ENCODE data around the gene GIMD1. TPM values are rescaled to one million over a fixed set of nuclear protein-coding genes. Genes with fewer than 3 reads are reported as not detected.

GIMD1 gene
- total and polyA plus RNA-seq, 3 donors from 2014 or later, result not detected

- Histone ChIP-seq H3K36me3 (ENCODE audit: low read depth, missing control alignments) (no peaks in the 10 kb centered on the region), H3K9me3 (no peaks in the 10 kb centered on the region), H3K27me3 (no peaks in the 10 kb centered on the region), H3K4me3 (no peak overlapping the region), H3K27ac (no peak overlapping the region), H3K4me1 (peaks cover 15% of the 10 kb centered on the region)
- WGBS, 2 donors, result 82 to 98% methylated on average over 1 of the region's 1 CpG
- no peak for DNase-seq
- TF ChIP-seq CTCF (IDR thresholded peaks at IDR 0.05), result no peak
- TF ChIP-seq POLR2A (IDR thresholded peaks at IDR 0.05), result no peak
- intact Hi-C loops (cut with DNase I; ENCODE audit: low total_unique reads), result no loop called here
These were observed 48.3 kb downstream of the GIMD1 start for GRCh38 chr4:106320235-106320634.

GRCh38 chr4:106318511-106318910 is 50.1 kb downstream of the GIMD1 start:
- H3K27me3 ChIP-seq, result no peaks in the 10 kb centered on the region
- intact Hi-C loops (cut with DNase I; ENCODE audit: low total_unique reads), result no loop called here
- TF ChIP-seq POLR2A (IDR thresholded peaks at IDR 0.05) (no peak), CTCF (IDR thresholded peaks at IDR 0.05) (no peak)
- H3K27ac ChIP-seq, result no peak overlapping the region
- DNase-seq, result no peak
- peaks cover 17% of the 10 kb centered on the region for H3K4me1 ChIP-seq
- H3K4me3 ChIP-seq, result no peak overlapping the region
- no peaks in the 10 kb centered on the region for H3K9me3 ChIP-seq
- H3K36me3 ChIP-seq (ENCODE audit: low read depth, missing control alignments), result no peaks in the 10 kb centered on the region

GRCh38 chr4:106317815-106318214 is 50.8 kb downstream of the GIMD1 start:
- TF ChIP-seq POLR2A (IDR thresholded peaks at IDR 0.05), result no peak
- no peak for TF ChIP-seq CTCF (IDR thresholded peaks at IDR 0.05)
- Histone ChIP-seq H3K36me3 (ENCODE audit: low read depth, missing control alignments) (no peaks in the 10 kb centered on the region), H3K27ac (no peak overlapping the region), H3K4me1 (peaks cover 17% of the 10 kb centered on the region), H3K9me3 (no peaks in the 10 kb centered on the region), H3K27me3 (no peaks in the 10 kb centered on the region), H3K4me3 (no peak overlapping the region)
- intact Hi-C loops (cut with DNase I; ENCODE audit: low total_unique reads), result no loop called here
- 68 to 74% methylated on average over 1 of the region's 1 CpG for WGBS, 2 donors
- DNase-seq, result no peak

- intact Hi-C loops (cut with DNase I; ENCODE audit: low total_unique reads), result no loop called here
- Histone ChIP-seq H3K9me3 (no peaks in the 10 kb centered on the region), H3K36me3 (ENCODE audit: low read depth, missing control alignments) (no peaks in the 10 kb centered on the region), H3K27me3 (no peaks in the 10 kb centered on the region), H3K4me3 (peak overlapping the region; percentile 76 to 86), H3K27ac (peak overlapping the region; percentile 91 to 97), H3K4me1 (peaks cover 17% of the 10 kb centered on the region)
- WGBS, 2 donors, result 2 to 3% methylated on average over 13 of the region's 13 CpGs
- no peak for DNase-seq
- no peak for TF ChIP-seq CTCF (IDR thresholded peaks at IDR 0.05)
- TF ChIP-seq POLR2A (IDR thresholded peaks at IDR 0.05), result no peak
These were observed 51.7 kb downstream of the GIMD1 start for GRCh38 chr4:106316773-106317409.
